ENCODE measurements around the gene NCOA3. TPM values are rescaled to one million over a fixed set of nuclear protein-coding genes. Genes with fewer than 3 reads are reported as not detected.

Gene NCOA3
- total and polyA plus RNA-seq, 10 of the 15 experiments (the other 5 are each of a cell fraction or from before 2014, with no cell fraction given): 16.9 to 96.2 (median 73.6) TPM

DNA sequence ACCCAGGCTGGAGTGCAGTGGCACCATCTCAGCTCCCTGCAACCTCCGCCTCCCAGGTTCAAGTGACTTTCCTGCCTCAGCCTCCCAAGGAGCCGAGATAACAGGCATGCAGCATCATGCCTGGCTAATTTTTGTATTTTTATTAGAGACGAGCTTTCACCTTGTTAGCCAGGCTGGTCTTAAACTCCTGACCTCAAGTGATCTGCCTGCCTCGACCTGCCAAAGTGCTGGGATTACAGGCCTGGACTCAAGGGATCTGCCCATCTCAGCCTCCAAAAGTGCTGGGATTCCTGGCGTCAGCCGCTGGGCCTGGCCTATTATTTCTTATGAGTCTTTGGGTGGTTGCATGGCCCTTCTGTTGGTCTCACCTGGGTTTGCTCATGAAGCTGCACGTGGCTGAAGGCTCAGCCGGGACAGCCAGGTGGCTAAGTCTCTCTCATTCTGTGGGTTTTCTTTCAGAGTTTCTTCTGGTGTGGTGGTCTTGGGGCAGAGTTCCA, 45.6 kb upstream of the NCOA3 start:
- intact Hi-C loops (cut with micrococcal nuclease; ENCODE audit: unreplicated experiment): no loop called here
- no peaks in the 10 kb centered on the region; the same call in 2 of the 3 replicates for H3K9me3 ChIP-seq (replicated peaks; ENCODE audit: control insufficient read depth, insufficient read depth, low read length)
- no TSS peak for BruUV-seq (replicated peaks)
- 88% methylated on average over 8 of the region's 8 CpGs for WGBS (ENCODE audit: insufficient coverage, insufficient replicate concordance, low lambda C conversion rate, missing lambda C conversion rate)
- H3K36me3 ChIP-seq (ENCODE audit: control insufficient read depth in 2 of 2, insufficient read depth in 2 of 2, low read length in 1 of 2): no peaks in the 10 kb centered on the region
- no peak for ATAC-seq
- ChIA-PET SMC1A (ENCODE audit: uncharacterized antibody, unreplicated experiment) (interaction anchor here (0.7 to 7.7 kb wide), 13 partner anchors 9 to 165 kb away, joined by 3 to 82 read pairs (median 3); no protein-coding TSS in a partner anchor), POLR2A (interaction anchor here (0.6 to 2.9 kb wide), 7 partner anchors 11 to 45 kb away, joined by 3 to 23 read pairs (median 5); no protein-coding TSS in a partner anchor), RAD21 (ENCODE audit: unreplicated experiment) (interaction anchor here (0.9 to 2.1 kb wide), 11 partner anchors 11 to 72 kb away, joined by 3 to 9 read pairs (median 4); no protein-coding TSS in a partner anchor), CTCF (interaction anchor here (0.7 to 2.2 kb wide), 4 partner anchors 11 to 165 kb away, joined by 3 to 9 read pairs (median 6); no protein-coding TSS in a partner anchor)
- no peak overlapping the region for H3K27ac ChIP-seq (ENCODE audit: control insufficient read depth, insufficient read depth)
- DNase-seq (ENCODE audit: low read depth, low spot score): no peak
- no peaks in the 10 kb centered on the region for H3K27me3 ChIP-seq (replicated peaks in 1 of 2; ENCODE audit: control insufficient read depth in 2 of 2, insufficient read depth in 2 of 2, low read length in 1 of 2)
- peak in 1 of 2 experiments; percentile 94; a peak in 2 of 4 replicates for TF ChIP-seq ETV6 (conservative IDR thresholded peaks at IDR 0.05 in 1 of 2, IDR thresholded peaks at IDR 0.05 in 1 of 2; ENCODE audit: borderline replicate concordance in 1 of 2, low read depth in 1 of 2)
- no peak for TF ChIP-seq KLF5 (IDR thresholded peaks at IDR 0.05; ENCODE audit: partially characterized antibody)
- peaks cover 28% of the 10 kb centered on the region for H3K4me1 ChIP-seq (ENCODE audit: control insufficient read depth, insufficient read depth, low read length)
- no peak overlapping the region for H3K9ac ChIP-seq (ENCODE audit: control insufficient read depth, insufficient read depth, low read length)
- no peak overlapping the region for H3K4me2 ChIP-seq (ENCODE audit: control insufficient read depth, insufficient read depth)
- no peak overlapping the region for H2AFZ ChIP-seq (ENCODE audit: control insufficient read depth, low read depth, low read length)
- no peak for FAIRE-seq
- in situ Hi-C loops (cut with MboI): no loop called here
- H3K4me3 ChIP-seq: no peak overlapping the region
- no peaks in the 10 kb centered on the region for H3K79me2 ChIP-seq (ENCODE audit: control insufficient read depth, insufficient read depth, low read length)
- H4K20me1 ChIP-seq (ENCODE audit: control insufficient read depth, insufficient read depth): no peaks in the 10 kb centered on the region

DNA sequence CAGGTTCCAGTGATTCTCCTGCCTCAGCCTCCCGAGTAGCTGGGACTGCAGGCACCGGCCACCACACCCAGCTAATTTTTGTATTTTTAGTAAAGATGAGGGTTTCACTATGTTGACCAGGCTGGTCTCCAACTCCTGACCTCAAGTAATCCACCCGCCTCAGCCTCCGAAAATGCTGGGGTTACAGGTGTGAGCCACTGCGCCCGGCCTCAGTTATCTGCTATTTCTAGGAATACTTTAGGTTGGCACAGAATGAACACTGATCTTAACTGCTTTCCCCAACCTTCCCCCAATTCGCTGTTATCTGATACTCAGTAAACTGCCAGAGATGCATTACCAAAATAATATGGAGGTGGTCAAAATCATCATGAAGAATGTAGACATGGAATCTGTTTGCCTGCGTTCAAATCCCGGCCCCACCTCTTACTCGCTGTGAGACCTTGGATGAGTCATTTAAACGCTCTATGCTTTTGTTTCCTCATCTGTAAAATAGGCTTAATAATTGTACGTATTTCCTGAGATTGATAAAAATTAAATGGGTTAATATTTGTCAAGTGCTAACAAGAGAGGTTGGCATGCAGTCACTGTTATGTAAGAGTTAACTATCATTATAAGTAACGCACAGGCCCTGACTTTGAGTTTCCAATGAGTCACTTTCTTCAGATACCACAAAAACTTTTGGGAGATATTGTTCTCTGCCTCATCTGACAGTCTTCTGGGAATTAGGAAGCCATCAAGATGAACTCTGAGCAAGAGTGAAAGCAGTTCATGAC, 44.5 kb upstream of the NCOA3 start:
- RAD21 ChIA-PET (ENCODE audit: unreplicated experiment): interaction anchor here (0.6 to 2.1 kb wide), 14 partner anchors 10 to 196 kb away, joined by 3 to 9 read pairs (median 4); no protein-coding TSS in a partner anchor
- H3K27me3 ChIP-seq (replicated peaks in 1 of 2; ENCODE audit: control insufficient read depth in 2 of 2, insufficient read depth in 2 of 2, low read length in 1 of 2): no peaks in the 10 kb centered on the region
- DNase-seq (ENCODE audit: low read depth, low spot score): no peak
- H3K27ac ChIP-seq (ENCODE audit: control insufficient read depth, insufficient read depth): no peak overlapping the region
- H3K4me1 ChIP-seq (ENCODE audit: control insufficient read depth, insufficient read depth, low read length): peaks cover 24% of the 10 kb centered on the region
- no peaks in the 10 kb centered on the region; the same call in 2 of the 3 replicates for H3K9me3 ChIP-seq (replicated peaks; ENCODE audit: control insufficient read depth, insufficient read depth, low read length)
- no TSS peak for BruUV-seq (replicated peaks)
- CTCF ChIA-PET: interaction anchor here (0.6 to 2.3 kb wide), 8 partner anchors 10 to 896 kb away, joined by 3 to 9 read pairs (median 4); no protein-coding TSS in a partner anchor
- peak overlapping the region; percentile 39; the same call in 1 of the 2 replicates for H2AFZ ChIP-seq (ENCODE audit: control insufficient read depth, low read depth, low read length)
- in situ Hi-C loops (cut with MboI) (no loop called here), intact Hi-C loops (cut with micrococcal nuclease; ENCODE audit: unreplicated experiment) (no loop called here)
- no peaks in the 10 kb centered on the region for H4K20me1 ChIP-seq (ENCODE audit: control insufficient read depth, insufficient read depth)
- peak; percentile 42 for ATAC-seq
- no peaks in the 10 kb centered on the region for H3K36me3 ChIP-seq (ENCODE audit: control insufficient read depth in 2 of 2, insufficient read depth in 2 of 2, low read length in 1 of 2)
- FAIRE-seq: no peak
- H3K9ac ChIP-seq (ENCODE audit: control insufficient read depth, insufficient read depth, low read length): no peak overlapping the region
- no peaks in the 10 kb centered on the region for H3K79me2 ChIP-seq (ENCODE audit: control insufficient read depth, insufficient read depth, low read length)
- SMC1A ChIA-PET (ENCODE audit: uncharacterized antibody, unreplicated experiment): interaction anchor here (0.8 to 7.7 kb wide), 15 partner anchors 10 to 183 kb away, joined by 3 to 82 read pairs (median 4); no protein-coding TSS in a partner anchor
- WGBS (ENCODE audit: insufficient coverage, insufficient replicate concordance, low lambda C conversion rate, missing lambda C conversion rate): 75% methylated on average over 13 of the region's 13 CpGs
- POLR2A ChIA-PET: interaction anchor here (0.6 to 2.9 kb wide), 9 partner anchors 10 to 66 kb away, joined by 3 to 23 read pairs (median 4); no protein-coding TSS in a partner anchor
- no peak overlapping the region for H3K4me3 ChIP-seq
- no peak overlapping the region for H3K4me2 ChIP-seq (ENCODE audit: control insufficient read depth, insufficient read depth)
- TF ChIP-seq, protein P1, sequence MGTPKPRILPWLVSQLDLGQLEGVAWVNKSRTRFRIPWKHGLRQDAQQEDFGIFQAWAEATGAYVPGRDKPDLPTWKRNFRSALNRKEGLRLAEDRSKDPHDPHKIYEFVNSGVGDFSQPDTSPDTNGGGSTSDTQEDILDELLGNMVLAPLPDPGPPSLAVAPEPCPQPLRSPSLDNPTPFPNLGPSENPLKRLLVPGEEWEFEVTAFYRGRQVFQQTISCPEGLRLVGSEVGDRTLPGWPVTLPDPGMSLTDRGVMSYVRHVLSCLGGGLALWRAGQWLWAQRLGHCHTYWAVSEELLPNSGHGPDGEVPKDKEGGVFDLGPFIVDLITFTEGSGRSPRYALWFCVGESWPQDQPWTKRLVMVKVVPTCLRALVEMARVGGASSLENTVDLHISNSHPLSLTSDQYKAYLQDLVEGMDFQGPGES (IDR thresholded peaks at IDR 0.05): no peak
- 0 out of 2 replicates have a peak, but pooled peaks have one; percentile 60 for TF ChIP-seq EED (IDR thresholded peaks at IDR 0.05; ENCODE audit: low read depth)
- TF ChIP-seq ZNF622 (IDR thresholded peaks at IDR 0.05): no peak
- peak; percentile 57 to 68 for TF ChIP-seq IKZF2 (IDR thresholded peaks at IDR 0.05)
- no peak for TF ChIP-seq CREB1 (IDR thresholded peaks at IDR 0.05; ENCODE audit: low read depth)
- no peak for TF ChIP-seq BCL11A (IDR thresholded peaks at IDR 0.05; ENCODE audit: low read depth, low read length)
- no peak for TF ChIP-seq PBX3 (IDR thresholded peaks at IDR 0.05; ENCODE audit: insufficient replicate concordance, low read depth, low read length)
- TF ChIP-seq RAD21 (IDR thresholded peaks at IDR 0.05; ENCODE audit: insufficient read depth, low read depth, low read length): no peak
- TF ChIP-seq IRF5 (IDR thresholded peaks at IDR 0.05; ENCODE audit: borderline replicate concordance): no peak

All from GM12878 (cell line).